ENCODE data around the gene CR1.
"Not testable (repeated sequence)": the region's sequence is repeated elsewhere in the genome, so short reads cannot be mapped to it uniquely, and the experiment has no call there.

Gene CR1

DNA sequence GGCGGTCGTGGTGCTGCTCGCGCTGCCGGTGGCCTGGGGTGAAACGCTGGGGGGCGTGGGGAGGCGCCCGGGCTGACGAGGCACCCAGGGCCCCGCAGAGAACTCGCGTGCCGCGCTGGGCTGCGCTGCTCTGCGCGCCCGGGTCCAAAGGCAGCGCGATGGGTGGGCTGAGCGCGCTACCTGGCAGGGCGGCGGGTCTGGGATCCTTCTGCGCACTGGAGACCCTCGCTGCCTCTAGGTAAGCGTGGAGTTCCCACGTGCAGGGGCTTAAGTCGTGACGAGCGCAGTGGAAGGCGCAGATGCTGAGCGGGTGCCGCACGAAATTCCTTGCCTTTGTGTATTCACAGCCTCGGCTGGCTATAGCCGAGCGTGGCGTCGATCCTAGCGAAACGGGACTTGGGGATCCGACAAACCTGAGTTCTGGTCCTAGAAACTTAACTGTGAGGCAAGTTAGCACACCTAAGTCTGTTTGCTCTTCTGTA, 173.6 kb downstream of the CR1 start:
- DNase-seq (ENCODE audit: extremely low read depth in 1 of 2, low read depth in 1 of 2), result no peak

- no peak for DNase-seq (ENCODE audit: extremely low read depth in 1 of 2, low read depth in 1 of 2)
Observed at GRCh38 chr1:207670192-207670591, 174.2 kb downstream of the CR1 start.

- DNase-seq (ENCODE audit: extremely low read depth in 1 of 2, low read depth in 1 of 2), result no peak
Observed at GRCh38 chr1:207670997-207671396, 175.0 kb downstream of the CR1 start.

DNA sequence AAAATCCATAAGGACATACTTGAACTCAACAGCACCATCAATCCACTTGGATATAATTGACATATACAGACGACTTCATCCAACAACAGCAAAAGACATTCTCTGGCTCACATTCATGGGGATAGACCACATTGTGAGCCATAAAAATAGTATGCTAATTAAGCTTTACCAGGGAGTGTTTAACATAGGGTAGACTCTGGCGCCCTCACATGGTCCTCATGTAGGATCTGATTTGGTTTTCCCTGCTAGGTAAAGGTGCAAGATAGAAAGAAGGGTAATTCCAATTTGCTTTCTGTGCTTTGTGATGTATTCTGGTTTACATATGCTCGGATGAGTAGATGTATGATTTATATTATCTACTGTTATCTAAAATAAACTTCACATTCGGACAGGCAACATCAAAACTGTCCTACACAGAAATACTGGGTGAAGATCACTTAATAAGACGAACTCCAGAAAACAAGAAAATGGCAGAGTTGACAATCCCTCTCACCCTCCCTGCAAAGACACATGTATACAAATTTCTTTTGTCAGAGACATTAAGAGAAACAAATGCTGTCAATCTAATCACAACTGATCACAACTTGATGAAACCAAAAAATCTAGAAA, 176.7 kb downstream of the CR1 start:
- no peak for DNase-seq (ENCODE audit: extremely low read depth in 1 of 2, low read depth in 1 of 2)

- no peak for DNase-seq (ENCODE audit: extremely low read depth in 1 of 2, low read depth in 1 of 2)
Observed at GRCh38 chr1:207673399-207673798, 177.4 kb downstream of the CR1 start.

- DNase-seq (ENCODE audit: extremely low read depth in 1 of 2, low read depth in 1 of 2), result no peak
Observed at GRCh38 chr1:207676153-207676552, 180.2 kb downstream of the CR1 start.

DNA sequence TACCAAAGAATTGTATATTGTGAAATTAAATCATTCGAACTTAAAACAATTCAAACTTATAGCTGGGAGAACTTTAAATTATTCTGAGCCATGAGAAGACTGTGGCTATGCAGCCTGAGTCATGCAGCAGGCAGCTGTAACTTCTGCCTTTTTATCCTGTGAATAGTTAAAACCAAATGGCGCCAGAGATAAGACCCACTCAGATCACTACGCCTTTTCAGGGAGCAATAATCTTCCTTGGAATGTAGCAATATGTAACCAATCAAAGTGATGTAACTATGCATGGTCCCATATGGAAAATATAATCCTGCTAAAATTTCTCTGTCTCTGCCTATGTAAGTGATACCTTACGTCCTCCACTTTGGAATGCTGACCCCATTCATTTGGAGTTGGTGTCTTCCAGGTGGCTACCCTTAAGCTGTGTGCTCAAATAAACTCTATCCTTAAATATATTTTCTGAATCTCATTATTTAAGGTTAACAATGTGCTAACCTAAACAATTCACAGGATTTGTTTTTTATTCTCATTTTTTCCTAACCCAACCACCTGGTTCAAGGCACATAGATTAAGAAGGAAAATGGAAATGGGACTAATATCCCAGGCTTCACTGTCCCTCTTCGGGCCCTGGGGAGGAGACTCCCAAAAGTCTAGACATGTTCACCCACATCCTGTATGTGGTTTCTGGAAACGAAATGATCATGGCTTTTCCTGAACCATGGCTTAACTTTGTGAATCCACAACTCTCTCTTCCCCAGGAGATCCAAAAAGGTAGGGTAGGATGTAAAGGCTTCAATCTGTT, 184.8 kb downstream of the CR1 start:
- not testable (repeated sequence) for DNase-seq (ENCODE audit: extremely low read depth in 1 of 2, low read depth in 1 of 2)

DNA sequence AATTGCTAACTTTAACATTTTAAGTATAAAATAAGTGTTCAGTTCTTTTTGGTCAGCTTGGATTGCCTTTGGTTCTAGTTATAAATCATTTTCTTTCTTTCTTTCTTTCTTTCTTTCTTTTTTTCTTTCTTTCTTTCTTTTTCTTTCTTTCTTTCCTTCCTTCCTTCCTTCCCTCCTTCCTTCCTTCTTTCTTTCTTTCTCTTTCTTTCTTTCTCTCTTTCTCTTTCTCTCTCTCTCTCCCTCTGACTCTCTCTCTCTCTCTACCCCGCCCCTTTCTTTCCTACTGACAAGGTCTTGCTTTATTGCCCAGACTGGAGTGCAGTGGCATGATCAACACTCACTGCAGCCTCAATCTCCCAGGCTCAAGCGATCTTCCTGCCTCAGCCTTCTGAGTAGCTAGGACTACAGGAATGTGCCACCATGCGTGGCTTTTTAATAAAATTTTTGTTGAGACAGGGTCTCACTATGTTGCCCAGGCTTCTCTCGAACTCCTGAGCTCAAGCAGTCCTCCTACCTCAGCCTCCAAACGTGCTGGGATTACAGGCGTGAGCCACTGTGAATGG, 187.0 kb downstream of the CR1 start:
- DNase-seq (ENCODE audit: extremely low read depth in 1 of 2, low read depth in 1 of 2), result not testable (repeated sequence)

GRCh38 chr1:207690551-207690950, 194.6 kb downstream of the CR1 start:
- not testable (repeated sequence) for DNase-seq (ENCODE audit: extremely low read depth in 1 of 2, low read depth in 1 of 2)

DNA sequence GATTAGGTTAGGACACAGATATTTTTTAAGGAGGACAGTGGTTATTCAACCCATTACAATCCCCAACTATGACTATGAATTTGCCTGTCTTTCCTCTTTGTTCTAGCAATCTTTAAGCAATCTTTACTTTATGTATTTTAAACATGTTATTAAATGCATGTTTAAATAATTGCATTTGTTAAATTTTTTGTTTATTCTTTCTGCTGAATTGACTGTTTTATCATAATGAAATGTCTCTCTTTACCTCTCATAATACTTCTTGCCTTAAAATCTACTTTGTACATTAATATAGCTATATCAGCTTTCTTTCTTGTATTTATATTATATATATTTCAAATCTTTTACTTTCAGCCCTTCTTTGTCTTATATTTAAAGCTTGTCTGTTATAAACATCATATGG, 195.1 kb downstream of the CR1 start:
- DNase-seq (ENCODE audit: extremely low read depth in 1 of 2, low read depth in 1 of 2), result no peak
